GM18870 (cell line): ENCODE data around the gene NPIPA1.
"Not testable (repeated sequence)": the region's sequence is repeated elsewhere in the genome, so short reads cannot be mapped to it uniquely, and the experiment has no call there.

ENCODE experiments used
- ATAC-seq: cut with Tn5 transposase; IDR thresholded peaks from one replicate; pipeline ENCODE4 v1.9.1; 2021; ENCODE audit warnings: moderate library complexity; ENCODE audit not compliant: unreplicated experiment

NPIPA1 gene

DNA sequence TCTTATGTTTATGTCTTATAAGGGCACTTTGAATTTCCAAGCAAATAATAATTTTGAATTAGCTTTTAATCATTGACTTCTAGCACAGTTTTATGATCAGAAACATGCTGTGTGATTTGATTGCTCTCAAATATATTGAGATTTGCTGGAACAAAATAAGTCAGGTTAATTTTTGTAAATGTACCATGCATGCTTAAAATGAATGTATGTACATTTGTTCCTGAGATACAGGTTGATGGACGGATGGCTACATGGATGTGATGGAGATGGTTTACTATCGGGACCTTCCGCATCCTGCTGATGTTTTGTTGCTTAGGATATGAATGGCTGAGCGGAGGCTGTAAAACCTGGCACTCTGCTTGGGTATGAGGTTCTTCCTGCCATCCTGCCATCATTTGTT, at the start of gene NPIPA1:
Gene NPIPA1, plus strand, starts transcription at position 301 of the 400 bp plus-strand sequence. Its CDS starts 0 bp downstream, at position 301.
- not testable (repeated sequence) for ATAC-seq

DNA sequence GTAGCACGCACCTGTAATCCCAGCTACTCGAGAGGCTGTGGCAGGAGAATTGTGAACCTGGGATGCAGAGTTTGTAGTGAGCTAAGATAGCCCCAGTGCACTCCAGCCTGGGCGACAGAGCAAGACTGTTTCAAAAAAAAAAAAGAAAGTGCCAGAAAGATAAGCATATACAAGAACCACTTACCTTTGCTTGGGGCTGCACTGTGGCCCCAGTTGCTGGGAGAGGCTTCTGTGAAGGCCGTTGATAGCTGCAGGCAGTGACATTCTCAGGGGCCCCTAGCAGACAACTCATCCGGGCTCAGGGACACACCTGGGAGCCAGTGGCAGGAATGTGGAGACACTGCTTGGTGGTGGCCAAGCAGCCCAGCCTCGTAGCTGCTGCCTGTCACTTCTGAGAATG, 45.1 kb upstream of the NPIPA1 start:
- not testable (repeated sequence) for ATAC-seq

- not testable (repeated sequence) for ATAC-seq
These were observed 41.9 kb upstream of the NPIPA1 start for GRCh38 chr16:14895382-14895781.

GRCh38 chr16:14896023-14896422, 41.2 kb upstream of the NPIPA1 start:
- ATAC-seq: not testable (repeated sequence)

DNA sequence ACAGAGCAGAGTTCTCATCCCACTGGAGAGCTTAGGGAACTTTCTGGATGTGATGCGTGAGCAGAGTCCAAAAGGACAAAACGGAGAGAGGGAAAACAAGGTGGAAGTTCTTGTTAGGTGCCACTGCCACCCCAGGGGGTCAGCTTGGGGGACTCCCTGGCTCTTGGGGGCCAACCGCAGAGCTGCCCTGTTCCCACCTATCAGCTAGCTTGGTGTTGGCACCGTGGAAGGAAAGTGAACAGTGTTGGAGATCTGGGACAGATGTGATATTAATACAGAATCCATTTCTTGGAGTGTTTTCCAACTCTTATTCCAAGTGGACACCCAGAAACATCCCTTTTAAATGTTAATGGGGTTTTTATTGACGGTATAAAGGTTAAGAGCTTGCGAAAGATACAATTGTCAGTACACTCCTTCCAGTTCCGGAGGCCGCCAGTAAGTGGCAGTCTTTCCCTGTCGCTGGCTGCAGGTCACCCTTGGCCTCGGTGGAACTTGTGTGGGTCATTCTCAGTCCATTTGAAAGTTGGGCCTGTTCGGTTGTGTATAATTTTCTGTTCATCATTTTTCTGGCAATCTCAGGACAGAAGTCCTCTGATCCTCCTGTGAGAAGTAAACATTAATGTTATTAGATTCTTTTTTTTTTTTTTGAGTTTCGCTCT, 40.1 kb upstream of the NPIPA1 start:
- not testable (repeated sequence) for ATAC-seq

DNA sequence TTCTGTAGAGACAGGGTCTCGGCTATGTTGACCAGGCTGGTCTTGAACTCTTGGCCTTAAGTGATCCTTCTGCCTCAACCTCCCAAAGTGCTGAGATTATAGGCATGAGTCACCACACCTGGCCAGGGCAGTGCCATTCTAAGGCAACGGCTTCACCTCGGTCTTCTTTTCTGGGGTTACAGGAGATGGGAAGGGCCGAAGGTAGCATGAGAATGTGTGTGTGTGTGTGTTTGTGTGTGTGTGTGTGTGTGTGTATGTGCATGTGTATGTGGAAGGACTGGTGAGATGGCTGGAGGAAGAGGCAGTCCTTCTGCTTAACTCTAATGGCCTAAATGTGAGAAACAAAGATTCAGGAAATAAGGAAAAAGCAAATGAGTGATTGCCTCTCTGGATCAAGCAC, 39.1 kb upstream of the NPIPA1 start:
- not testable (repeated sequence) for ATAC-seq

GRCh38 chr16:14903191-14903957, 33.9 kb upstream of the NPIPA1 start:
- ATAC-seq: not testable (repeated sequence)

DNA sequence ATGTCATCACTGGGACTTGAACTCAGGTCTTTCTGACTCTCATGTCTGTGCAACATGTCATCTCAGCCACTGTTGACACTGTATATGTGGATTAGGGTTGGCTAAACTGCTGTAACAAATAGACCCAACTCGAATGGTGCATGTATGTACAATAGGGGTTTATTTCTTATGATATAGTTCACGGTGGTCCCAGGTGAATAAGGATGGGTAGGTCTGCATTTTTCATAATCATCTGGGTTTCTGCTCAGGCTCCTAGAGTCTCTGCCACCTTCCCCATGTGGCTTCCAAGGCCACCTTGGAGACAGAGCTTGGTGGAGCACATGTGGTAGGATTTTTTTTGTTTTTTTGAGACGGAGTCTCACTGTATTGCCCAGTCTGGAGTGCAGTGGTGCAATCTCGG, 27.5 kb upstream of the NPIPA1 start:
- not testable (repeated sequence) for ATAC-seq

GRCh38 chr16:14910833-14911629, 26.2 kb upstream of the NPIPA1 start:
- ATAC-seq: not testable (repeated sequence)

- ATAC-seq: not testable (repeated sequence)
These were observed 25.3 kb upstream of the NPIPA1 start for GRCh38 chr16:14911954-14912353.

- ATAC-seq: not testable (repeated sequence)
These were observed 24.7 kb upstream of the NPIPA1 start for GRCh38 chr16:14912588-14912987.

DNA sequence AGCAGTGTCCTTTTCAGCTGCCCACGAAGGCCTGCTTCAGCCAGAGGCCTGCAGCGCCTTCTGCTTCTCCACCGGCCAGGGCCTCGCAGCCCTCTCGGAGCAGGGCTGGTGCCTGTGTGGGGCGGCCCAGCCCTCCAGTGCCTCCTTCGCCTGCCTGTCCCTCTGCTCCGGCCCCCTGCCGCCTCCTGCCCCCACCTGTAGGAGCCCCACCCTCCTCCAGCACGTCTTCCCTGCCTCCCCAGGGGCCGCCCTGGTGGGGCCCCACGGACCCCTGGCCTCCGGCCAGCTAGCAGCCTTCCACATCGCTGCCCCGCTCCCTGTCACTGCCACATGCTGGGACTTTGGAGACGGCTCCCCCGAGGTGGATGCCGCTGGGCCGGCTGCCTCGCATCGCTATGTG, 18.7 kb upstream of the NPIPA1 start:
- ATAC-seq: not testable (repeated sequence)

- not testable (repeated sequence) for ATAC-seq
These were observed 17.2 kb upstream of the NPIPA1 start for GRCh38 chr16:14919837-14920600.

GRCh38 chr16:14922285-14922684, 15.0 kb upstream of the NPIPA1 start:
- ATAC-seq: not testable (repeated sequence)

DNA sequence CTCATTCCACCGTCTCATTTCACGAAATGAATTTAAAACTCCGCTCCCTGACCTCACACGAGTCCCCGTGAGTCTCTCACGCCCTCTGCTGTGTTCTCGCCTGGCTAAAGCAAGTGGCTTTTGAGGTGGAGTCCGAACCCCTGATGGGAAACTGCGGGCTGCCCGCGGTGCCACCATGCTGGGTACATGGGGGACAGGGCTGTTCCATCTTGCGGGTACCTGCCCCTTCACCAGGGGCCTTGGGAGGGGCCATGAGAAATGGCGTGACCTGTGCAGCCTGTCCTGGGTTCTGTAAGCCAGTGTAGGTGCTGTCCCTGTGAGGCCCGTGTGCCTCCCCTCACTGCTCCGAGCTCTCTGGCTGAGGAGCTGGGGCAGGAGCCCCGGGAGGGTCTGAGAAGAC, 14.3 kb upstream of the NPIPA1 start:
- ATAC-seq: not testable (repeated sequence)

- not testable (repeated sequence) for ATAC-seq
These were observed 13.7 kb upstream of the NPIPA1 start for GRCh38 chr16:14923394-14924088.

DNA sequence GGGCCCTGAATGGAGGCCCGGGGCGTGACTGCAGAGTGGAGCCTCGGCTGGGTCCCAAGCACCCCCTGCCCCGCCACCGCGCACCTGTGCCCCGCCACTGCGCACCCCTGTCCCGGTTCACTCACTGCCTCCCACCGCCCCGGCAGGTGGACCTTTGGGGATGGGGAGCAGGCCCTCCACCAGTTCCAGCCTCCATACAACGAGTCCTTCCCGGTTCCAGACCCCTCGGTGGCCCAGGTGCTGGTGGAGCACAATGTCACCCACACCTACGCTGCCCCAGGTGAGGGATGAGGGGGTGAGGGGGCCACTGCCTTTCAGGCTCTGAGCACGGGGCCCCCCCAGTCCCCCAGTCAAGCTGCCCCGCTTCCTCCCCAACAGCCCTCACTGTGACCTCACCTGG, 12.9 kb upstream of the NPIPA1 start:
- ATAC-seq: not testable (repeated sequence)

- not testable (repeated sequence) for ATAC-seq
These were observed 12.3 kb upstream of the NPIPA1 start for GRCh38 chr16:14924982-14925381.

DNA sequence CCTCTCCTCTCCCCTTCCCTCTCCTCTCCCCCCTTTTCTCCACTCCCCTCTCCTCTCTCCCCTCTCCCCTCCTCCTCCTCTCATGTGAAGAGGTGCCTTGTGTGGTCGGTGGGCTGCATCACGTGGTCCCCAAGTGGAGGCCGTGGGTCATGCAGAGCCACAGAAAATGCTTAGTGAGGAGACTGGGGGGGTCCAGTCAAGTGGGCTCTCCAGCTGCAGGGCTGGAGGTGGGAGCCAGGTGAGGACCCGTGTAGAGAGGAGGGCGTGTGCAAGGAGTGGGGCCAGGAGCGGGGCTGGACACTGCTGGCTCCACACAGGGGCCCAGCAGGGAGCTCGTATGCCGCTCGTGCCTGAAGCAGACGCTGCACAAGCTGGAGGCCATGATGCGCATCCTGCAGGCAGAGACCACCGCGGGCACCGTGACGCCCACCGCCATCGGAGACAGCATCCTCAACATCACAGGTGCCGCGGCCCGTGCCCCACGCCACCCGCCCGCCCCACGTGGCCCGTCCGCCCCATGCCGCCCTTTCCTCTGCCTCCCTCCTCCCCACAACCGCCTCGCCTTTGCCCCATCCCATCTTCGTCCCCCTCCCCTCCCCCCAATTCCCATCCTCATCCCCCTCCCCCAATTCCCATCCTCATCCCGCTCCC, 9.1 kb upstream of the NPIPA1 start:
- not testable (repeated sequence) for ATAC-seq
